SU-DHL-6 (cell line): Measurements from ENCODE around the gene PTPN6.

Experiments
- CTCF ChIP-seq: fragments of 200-600 bp; sonication (generic); IDR thresholded peaks from one replicate; pipeline ENCODE4 v1.5.1; 2017; ENCODE audit warnings: antibody characterized with exemption, mild to moderate bottlenecking, low read length, moderate library complexity; ENCODE audit not compliant: insufficient read depth, poor library complexity, severe bottlenecking
- EZH2phosphoT487 ChIP-seq: fragments of 200-600 bp; sonication (generic), shearing (Covaris generic); conservative IDR thresholded peaks from 2 replicates; pipeline ENCODE4 v1.6.1; 2018; ENCODE audit warnings: mild to moderate bottlenecking, antibody characterized with exemption, low read length, moderate library complexity, mixed read lengths

- TF ChIP-seq EZH2phosphoT487 = no peak
- TF ChIP-seq CTCF = no peak
Observed at GRCh38 chr12:6946920-6947374, 4.2 kb upstream of the PTPN6 start.
